GM18505 (cell line): Measurements from ENCODE around the gene TAAR9.
"Not testable (repeated sequence)": the region's sequence is repeated elsewhere in the genome, so short reads cannot be mapped to it uniquely, and the experiment has no call there.

Experiments used
- ATAC-seq: cut with Tn5 transposase; IDR thresholded peaks from one replicate; pipeline ENCODE4 v1.9.1; 2021; ENCODE audit not compliant: unreplicated experiment
- POLR2A ChIP-seq: IDR thresholded peaks from 4 replicates; pipeline ENCODE4 v1.6.1; 2011; ENCODE audit warnings: borderline replicate concordance; ENCODE audit not compliant: insufficient read depth, insufficient read length; ENCODE audit errors: extremely low read depth

Gene TAAR9

DNA sequence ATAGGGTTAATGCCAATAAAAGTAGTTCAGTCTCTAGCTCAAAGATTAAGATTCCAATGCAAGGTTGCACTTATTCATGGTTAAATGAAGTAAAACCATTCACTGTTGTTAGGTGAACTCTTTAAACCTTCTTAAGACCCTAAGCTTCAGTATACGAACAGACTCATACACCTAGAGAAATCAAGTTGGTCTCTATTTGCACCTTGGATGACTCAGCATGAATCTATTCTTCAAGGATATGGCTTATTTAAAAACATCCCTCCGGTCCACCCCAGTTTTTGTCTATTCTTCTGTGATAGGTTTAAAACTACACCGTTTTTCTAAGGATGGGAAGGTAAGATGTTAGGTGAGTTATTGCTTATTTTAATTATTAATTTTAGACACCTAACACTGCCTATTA is 932 bp upstream of the TAAR9 start:
- no peak for TF ChIP-seq POLR2A
- no peak for ATAC-seq

DNA sequence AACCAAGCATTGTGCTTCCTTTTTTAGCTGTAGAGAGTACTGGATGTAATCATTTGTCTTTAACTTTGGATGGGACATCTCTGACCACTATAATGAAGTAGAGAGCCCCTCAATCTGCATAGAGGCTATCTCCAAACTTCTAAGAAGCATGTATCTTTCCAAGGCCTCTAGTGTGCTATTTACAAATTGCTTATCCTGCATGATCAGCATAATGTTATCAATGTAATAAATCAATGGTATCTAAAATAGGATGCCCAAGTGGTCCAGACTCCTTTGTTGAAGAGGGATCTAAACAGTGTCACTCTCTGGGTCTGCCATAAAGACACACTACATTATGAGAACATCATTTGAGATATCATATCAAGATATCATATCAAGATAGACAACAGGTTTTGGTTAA is 6.7 kb downstream of the TAAR9 start:
- no peak for TF ChIP-seq POLR2A
- no peak for ATAC-seq

DNA sequence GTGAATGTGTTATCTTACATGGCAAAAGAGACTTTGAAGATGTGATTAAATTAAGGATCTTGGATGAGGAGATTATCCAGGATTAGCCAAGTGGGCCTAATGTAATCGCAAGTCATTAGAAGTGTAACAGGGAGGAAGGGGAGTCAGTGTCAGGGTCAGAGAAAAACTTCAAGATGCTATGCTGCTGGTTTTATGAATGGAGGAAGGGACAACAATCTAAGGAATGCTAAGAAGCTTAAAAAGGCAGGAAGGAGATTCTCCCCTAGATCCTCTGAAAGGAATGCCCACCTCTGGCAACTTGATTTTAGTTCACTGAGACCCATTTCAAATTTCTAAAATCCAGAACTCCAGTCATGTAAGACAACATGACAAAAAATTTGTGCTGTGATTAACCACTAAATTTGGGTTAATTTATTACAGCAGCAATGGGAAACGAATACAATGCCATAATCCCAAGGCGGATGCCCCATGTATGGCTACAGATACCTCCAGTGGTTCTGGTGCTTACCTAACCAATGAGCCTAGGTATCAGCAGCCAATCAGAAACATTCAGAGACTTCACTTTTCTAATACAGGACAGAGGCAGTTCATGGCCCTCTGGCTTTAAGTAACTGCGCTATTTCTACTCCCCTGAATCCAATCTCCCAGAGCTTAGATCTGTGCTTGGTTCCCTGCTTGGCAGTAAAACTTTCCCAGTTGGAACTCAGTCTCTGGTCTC is 10.8 kb downstream of the TAAR9 start:
- TF ChIP-seq POLR2A = no peak
- ATAC-seq = no peak

DNA sequence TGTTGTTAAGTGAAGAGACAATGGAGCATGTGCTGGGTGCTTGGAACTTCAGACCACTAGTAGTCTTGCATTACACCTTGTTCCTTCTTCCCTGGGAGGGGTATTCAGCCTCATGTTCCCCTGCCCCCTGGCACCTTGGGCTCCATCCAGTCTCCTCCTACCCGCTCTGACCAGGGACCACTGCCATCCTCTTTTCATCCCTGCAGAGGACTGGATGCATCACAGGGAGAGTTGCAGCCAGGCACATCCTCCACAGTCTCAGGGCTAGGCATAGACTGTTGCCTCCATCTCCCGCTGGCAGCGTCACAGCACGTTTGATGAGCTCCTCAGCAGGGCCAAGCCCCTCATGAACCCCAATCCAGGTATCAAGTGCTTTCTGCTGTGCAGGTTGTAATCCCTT is 13.1 kb downstream of the TAAR9 start:
- no peak for ATAC-seq
- TF ChIP-seq POLR2A = no peak

DNA sequence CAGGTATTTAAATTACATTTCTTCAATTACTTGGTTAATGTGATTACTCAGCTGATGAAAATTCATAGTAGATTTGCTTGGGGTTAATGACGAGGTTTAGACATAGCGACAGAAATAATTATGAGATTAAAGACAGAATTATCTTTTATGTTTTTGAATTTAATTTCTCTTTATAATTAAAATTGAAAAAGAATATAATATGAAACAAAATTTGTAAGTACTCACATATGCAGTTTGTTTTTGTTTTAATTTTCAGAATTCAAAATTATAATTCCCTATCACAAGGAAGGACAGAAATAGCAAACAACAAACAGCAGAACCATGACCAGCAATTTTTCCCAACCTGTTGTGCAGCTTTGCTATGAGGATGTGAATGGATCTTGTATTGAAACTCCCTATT is 14.3 kb downstream of the TAAR9 start, which contains the start of gene TAAR8:
TAAR8 (plus strand) TSS at position 301 of the 400 bp plus-strand sequence; CDS start at position 322, 21 bp downstream.
- no peak for ATAC-seq
- TF ChIP-seq POLR2A = no peak

DNA sequence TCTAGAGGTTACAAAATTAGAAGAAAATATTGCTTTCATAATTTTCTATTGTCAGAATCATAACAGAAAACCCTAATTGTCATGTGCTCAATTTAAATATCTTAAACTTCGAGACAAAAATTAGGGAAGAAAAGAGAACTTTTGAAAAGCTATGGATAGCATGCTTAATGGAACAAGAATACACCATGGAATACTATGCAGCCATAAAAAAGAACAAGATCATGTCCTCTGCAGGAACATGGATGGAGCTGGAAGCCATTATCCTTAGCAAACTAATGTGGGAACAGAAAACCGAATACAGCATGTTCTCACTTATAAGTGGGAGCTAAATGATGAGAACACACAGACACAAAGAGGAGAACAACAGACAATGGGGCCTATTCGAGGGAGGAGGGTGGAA is 22.0 kb downstream of the TAAR9 start:
- not testable (repeated sequence) for ATAC-seq

DNA sequence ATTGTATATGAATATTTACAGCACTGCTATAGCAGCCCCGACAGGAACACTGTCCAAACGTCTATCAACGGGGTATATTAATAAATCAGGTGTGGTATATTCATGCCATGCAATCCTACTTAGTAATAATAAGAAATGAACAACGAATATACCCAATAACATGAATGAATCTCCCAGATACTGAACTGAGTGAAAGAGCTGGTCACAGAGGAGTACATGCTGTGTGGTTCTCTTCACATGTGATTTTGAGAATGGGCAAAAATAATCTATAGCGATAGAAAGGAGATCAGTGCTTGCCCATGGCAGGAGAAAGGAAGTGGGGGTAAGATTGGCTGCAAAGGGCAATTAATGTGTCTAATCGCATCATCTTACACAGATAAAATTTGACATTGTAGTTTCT is 28.3 kb downstream of the TAAR9 start:
- no peak for TF ChIP-seq POLR2A
- no peak for ATAC-seq

DNA sequence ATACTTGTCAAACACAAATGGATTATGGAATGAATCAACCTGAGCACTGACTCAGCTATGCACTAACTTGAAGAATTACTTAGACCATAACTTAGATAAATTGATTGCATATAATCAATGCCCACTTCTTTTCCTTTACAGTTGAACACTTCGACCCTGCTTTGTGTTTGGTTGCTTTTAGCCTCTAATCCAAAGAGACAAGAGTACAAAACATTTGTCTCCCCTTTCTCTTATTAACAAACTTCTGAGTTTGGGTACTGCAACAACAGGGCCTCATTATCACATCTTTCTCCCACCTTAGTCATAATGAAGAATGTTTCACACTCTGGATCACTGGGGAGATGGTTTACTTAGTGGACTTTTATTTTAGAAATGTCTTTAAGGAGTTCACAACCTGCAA is 29.5 kb downstream of the TAAR9 start:
- ATAC-seq = no peak

DNA sequence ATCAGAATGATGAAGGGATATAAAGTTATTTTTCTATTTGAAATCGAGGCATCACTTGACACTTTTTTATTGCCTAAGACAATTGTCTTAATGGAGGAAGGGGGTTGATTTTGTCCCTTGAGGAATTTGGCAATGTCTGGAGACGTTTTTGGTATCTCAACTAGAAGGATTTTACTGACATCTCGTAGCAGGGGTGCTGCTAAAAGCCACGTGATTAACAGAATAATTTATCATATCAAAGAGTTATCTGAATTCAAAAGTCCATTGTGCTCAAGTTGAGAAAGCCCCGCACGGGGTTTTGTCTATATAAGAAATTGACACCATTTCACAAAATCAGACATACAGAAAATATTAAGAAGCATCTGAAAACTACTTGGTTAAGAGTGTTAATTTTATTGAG is 30.5 kb downstream of the TAAR9 start:
- no peak for ATAC-seq
- TF ChIP-seq POLR2A = no peak

More for the DNA sequence above, 29.5 kb downstream of the TAAR9 start:
- TF ChIP-seq POLR2A = no peak

DNA sequence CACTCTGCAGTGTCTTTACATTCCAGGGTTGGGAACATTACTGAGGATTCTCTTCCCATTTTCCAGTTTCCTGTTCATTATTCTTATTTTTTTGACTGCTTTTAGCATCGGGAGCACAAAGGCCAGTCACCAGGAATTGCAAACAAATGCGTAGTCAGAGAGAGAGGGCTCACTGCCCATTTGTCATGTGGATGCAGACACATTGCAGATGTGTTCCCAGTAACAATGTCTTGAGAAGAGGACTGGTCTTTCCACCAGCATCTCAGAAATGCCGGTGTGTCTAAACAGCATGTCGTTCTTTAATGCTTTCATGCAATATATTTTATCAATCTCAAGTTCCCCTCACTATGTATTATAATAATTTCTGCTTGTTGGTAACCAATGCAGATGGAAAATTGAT is 31.1 kb downstream of the TAAR9 start:
- TF ChIP-seq POLR2A = no peak
- no peak for ATAC-seq

DNA sequence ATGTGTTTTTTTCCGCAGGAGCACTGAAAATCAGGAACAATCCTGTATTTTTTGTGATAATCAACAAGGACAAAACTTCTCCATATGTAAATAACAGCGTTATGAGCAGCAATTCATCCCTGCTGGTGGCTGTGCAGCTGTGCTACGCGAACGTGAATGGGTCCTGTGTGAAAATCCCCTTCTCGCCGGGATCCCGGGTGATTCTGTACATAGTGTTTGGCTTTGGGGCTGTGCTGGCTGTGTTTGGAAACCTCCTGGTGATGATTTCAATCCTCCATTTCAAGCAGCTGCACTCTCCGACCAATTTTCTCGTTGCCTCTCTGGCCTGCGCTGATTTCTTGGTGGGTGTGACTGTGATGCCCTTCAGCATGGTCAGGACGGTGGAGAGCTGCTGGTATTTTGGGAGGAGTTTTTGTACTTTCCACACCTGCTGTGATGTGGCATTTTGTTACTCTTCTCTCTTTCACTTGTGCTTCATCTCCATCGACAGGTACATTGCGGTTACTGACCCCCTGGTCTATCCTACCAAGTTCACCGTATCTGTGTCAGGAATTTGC is 32.2 kb downstream of the TAAR9 start, which contains the start of gene TAAR6:
TAAR6 (plus strand) TSS at position 102 of the 557 bp plus-strand sequence; CDS start at position 102, 0 bp downstream.
- ATAC-seq = no peak

DNA sequence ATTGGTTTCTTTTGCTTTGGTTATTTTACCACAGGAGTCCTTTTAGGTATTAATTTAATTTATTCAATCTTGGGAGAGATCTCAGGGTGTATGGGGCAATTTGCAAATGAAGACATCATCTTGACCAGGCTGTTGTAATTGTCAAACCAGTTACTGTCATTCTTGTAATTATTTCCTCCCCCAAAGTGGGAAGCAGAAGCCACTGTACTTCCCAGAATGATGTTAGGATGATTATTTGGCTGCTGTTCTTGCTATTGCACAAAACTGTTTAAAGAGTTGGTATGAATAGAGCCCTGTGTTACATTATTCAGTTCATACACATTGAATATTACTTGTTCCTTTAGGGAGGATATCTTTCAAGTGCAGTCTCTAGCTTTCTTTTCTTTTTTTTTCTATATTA is 33.7 kb downstream of the TAAR9 start:
- no peak for TF ChIP-seq POLR2A
- ATAC-seq = no peak

More for the DNA sequence above, 32.2 kb downstream of the TAAR9 start, which contains the start of gene TAAR6:
- no peak for TF ChIP-seq POLR2A

DNA sequence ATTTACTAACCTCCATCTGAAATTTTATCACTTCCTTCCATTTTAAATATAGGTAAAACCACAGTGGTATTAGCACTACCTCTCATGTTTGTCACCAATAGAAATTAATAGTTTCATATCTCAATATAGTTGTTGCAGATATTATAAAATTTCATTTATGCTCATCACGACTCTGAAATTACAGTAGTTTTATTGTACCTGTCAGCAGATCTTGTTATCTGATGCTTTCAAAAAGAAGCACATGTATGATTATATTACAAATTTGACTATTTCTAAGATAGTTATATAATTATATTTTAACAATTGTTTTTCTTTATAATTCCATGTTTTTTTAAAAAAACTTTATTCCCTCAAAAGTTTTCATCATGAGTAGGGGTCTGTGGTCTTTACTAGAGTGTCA is 46.6 kb downstream of the TAAR9 start:
- no peak for TF ChIP-seq POLR2A
- ATAC-seq = no peak

DNA sequence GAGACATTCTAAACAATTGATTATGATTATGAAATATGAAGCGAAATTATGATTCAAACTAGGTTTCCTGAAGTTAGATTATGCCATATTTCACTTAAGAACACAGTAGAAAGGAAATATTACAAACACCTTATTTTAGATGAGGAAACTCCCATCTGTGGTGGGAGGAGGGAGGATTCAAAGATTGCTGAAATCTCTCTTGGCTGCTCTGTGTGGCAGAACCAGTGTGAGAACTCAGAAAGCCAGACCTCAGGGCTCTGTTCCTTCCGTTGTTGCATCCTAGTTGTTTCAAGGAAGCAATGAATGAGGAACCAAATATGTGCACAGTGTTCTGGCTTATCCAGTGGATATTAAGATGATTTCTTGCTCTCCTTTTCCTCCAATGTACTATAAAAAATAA is 49.3 kb downstream of the TAAR9 start:
- no peak for TF ChIP-seq POLR2A
- ATAC-seq = no peak
